ENCODE data around the gene CXCR6.

Gene CXCR6

DNA sequence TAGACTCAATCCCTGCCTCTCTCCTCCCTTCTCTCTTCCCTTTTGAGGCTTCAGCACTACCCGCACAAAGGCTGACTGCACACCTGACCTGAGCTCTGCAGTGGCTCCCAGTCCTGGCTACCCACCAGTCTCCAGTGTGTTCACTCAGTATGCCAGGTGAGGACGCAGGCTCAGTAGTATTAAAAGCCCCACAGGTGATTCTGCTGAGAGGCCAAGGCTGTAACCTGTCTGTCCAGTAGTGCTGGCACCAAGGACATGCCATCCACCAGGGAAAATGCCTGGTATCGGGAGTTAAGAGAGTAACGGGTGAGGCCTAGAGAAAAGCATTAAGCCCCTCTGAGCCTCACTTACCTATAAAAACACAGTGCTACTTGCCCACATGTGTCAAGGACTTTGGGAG, 31.4 kb downstream of the CXCR6 start:
- TF ChIP-seq CTCF (IDR thresholded peaks at IDR 0.05; ENCODE audit: borderline replicate concordance, control extremely low read depth, extremely low read depth, insufficient read depth, missing control alignments) = no peak
- DNase-seq (ENCODE audit: low spot score) = no peak
- in situ Hi-C loops (cut with MboI; ENCODE audit: low sequenced_read_pairs, unreplicated experiment) = no loop called here

GRCh38 chr3:45975686-45976085, 32.4 kb downstream of the CXCR6 start:
- no peak for TF ChIP-seq CTCF (IDR thresholded peaks at IDR 0.05; ENCODE audit: borderline replicate concordance, control extremely low read depth, extremely low read depth, insufficient read depth, missing control alignments)
- DNase-seq (ENCODE audit: low spot score) = no peak
- in situ Hi-C loops (cut with MboI; ENCODE audit: low sequenced_read_pairs, unreplicated experiment) = no loop called here

GRCh38 chr3:45976191-45977091, 33.2 kb downstream of the CXCR6 start:
- no peak for DNase-seq (ENCODE audit: low spot score)
- TF ChIP-seq CTCF (IDR thresholded peaks at IDR 0.05; ENCODE audit: borderline replicate concordance, control extremely low read depth, extremely low read depth, insufficient read depth, missing control alignments) = no peak
- in situ Hi-C loops (cut with MboI; ENCODE audit: low sequenced_read_pairs, unreplicated experiment) = no loop called here

GRCh38 chr3:45978006-45978761, 34.9 kb downstream of the CXCR6 start:
- DNase-seq (ENCODE audit: low spot score) = no peak
- no peak for TF ChIP-seq CTCF (IDR thresholded peaks at IDR 0.05; ENCODE audit: borderline replicate concordance, control extremely low read depth, extremely low read depth, insufficient read depth, missing control alignments)
- in situ Hi-C loops (cut with MboI; ENCODE audit: low sequenced_read_pairs, unreplicated experiment) = no loop called here

GRCh38 chr3:45979378-45979777, 36.1 kb downstream of the CXCR6 start:
- TF ChIP-seq CTCF (IDR thresholded peaks at IDR 0.05; ENCODE audit: borderline replicate concordance, control extremely low read depth, extremely low read depth, insufficient read depth, missing control alignments) = no peak
- in situ Hi-C loops (cut with MboI; ENCODE audit: low sequenced_read_pairs, unreplicated experiment) = no loop called here
- no peak for DNase-seq (ENCODE audit: low spot score)

DNA sequence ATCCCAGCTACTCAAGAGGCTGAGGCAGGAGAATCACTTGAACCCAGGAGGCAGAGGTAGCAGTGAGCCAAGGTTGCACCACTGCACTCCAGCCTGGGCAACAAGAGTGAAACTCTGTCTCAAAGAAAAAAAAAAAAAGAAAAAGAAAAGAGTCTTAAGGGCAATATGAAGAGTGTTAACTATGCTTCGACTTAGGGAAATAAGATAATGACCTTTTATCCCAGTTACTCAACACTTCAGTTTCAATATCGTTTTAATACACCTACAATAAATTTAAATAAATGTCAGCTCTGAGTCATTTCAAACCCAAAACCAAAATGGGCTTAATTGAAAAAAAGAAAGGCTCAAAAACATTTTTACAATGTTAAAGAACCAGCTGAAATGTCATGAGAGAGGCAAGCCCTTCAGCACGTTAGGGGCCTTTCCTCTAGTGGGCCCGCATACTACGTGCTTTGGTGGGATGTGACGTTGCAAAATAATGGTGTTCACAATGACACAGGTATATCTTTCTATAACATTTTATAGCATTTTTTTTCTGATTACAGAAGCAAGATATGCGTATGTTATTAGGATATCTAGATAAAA, 37.1 kb downstream of the CXCR6 start:
- no peak for DNase-seq (ENCODE audit: low spot score)
- in situ Hi-C loops (cut with MboI; ENCODE audit: low sequenced_read_pairs, unreplicated experiment) = no loop called here
- TF ChIP-seq CTCF (IDR thresholded peaks at IDR 0.05; ENCODE audit: borderline replicate concordance, control extremely low read depth, extremely low read depth, insufficient read depth, missing control alignments) = no peak

All from GM13976 (cell line).